ENCODE data around the gene RNF112.
A peak's percentile ranks its signal among the peaks of the same experiment; 100 is the strongest.

GRCh38 chr17:19363114-19363438 is 48.0 kb upstream of the RNF112 start:
- TF ChIP-seq CTCF (IDR thresholded peaks at IDR 0.05; ENCODE audit: control extremely low read depth in 1 of 3, insufficient read depth in 1 of 3, low read depth in 1 of 3, low read length in 3 of 3), result no peak
- no peak for TF ChIP-seq FOSL1 (IDR thresholded peaks at IDR 0.05; ENCODE audit: insufficient read depth, low read depth, low read length)
- TF ChIP-seq ATF2 (IDR thresholded peaks at IDR 0.05; ENCODE audit: low read length), result no peak
- no peak for TF ChIP-seq EP300 (IDR thresholded peaks at IDR 0.05; ENCODE audit: borderline replicate concordance in 1 of 2, low read depth in 2 of 2, low read length in 2 of 2)
- no peak for TF ChIP-seq EZH2 (IDR thresholded peaks at IDR 0.05; ENCODE audit: low read depth, low read length, severe bottlenecking)
- no peak for TF ChIP-seq YY1 (IDR thresholded peaks at IDR 0.05; ENCODE audit: low read depth, low read length)
- TF ChIP-seq KDM5A (IDR thresholded peaks at IDR 0.05; ENCODE audit: low read length), result no peak; the same call in 1 of the 2 replicates
- TF ChIP-seq POLR2A (IDR thresholded peaks at IDR 0.05; ENCODE audit: control extremely low read depth in 1 of 2, low read depth in 2 of 2, low read length in 2 of 2), result no peak
- TF ChIP-seq POLR2AphosphoS5 (IDR thresholded peaks at IDR 0.05; ENCODE audit: low read depth, low read length), result 0 out of 2 replicates have a peak, but pooled peaks have one; percentile 7
- TF ChIP-seq USF2 (IDR thresholded peaks at IDR 0.05; ENCODE audit: low read length), result no peak
- no peak for TF ChIP-seq SIN3A (conservative IDR thresholded peaks at IDR 0.05 in 1 of 2, IDR thresholded peaks at IDR 0.05 in 1 of 2; ENCODE audit: low read depth in 1 of 2, low read length in 2 of 2)

Measured in H1 (cell line).